ENCODE results near the gene RAPGEF2.
"Not testable (repeated sequence)": the region's sequence is repeated elsewhere in the genome, so short reads cannot be mapped to it uniquely, and the experiment has no call there.

Gene RAPGEF2

GRCh38 chr4:159283696-159284095 lies 180.8 kb downstream of the RAPGEF2 start:
- DNase-seq, result no peak

GRCh38 chr4:159284113-159284512 lies 181.2 kb downstream of the RAPGEF2 start:
- no peak for DNase-seq

GRCh38 chr4:159284733-159285132 lies 181.9 kb downstream of the RAPGEF2 start:
- DNase-seq, result no peak

GRCh38 chr4:159287767-159288166 lies 184.9 kb downstream of the RAPGEF2 start:
- no peak for DNase-seq

GRCh38 chr4:159289682-159290081 lies 186.8 kb downstream of the RAPGEF2 start:
- no peak for DNase-seq

GRCh38 chr4:159290321-159291030 lies 187.6 kb downstream of the RAPGEF2 start:
- DNase-seq, result no peak

- DNase-seq, result no peak
Measured at GRCh38 chr4:159291176-159291575, 188.3 kb downstream of the RAPGEF2 start.

GRCh38 chr4:159292137-159292896 lies 189.4 kb downstream of the RAPGEF2 start:
- no peak for DNase-seq

- DNase-seq, result no peak
Measured at GRCh38 chr4:159293811-159294515, 191.1 kb downstream of the RAPGEF2 start.

- DNase-seq, result no peak
Measured at GRCh38 chr4:159296061-159296460, 193.2 kb downstream of the RAPGEF2 start.

- no peak for DNase-seq
Measured at GRCh38 chr4:159297091-159297490, 194.2 kb downstream of the RAPGEF2 start.

- DNase-seq, result no peak
Measured at GRCh38 chr4:159298502-159298901, 195.6 kb downstream of the RAPGEF2 start.

- DNase-seq, result no peak
Measured at GRCh38 chr4:159303435-159303834, 200.6 kb downstream of the RAPGEF2 start.

- no peak for DNase-seq
Measured at GRCh38 chr4:159305129-159305528, 202.2 kb downstream of the RAPGEF2 start.

GRCh38 chr4:159307929-159308328 lies 205.1 kb downstream of the RAPGEF2 start:
- DNase-seq, result no peak

GRCh38 chr4:159308566-159309340 lies 205.9 kb downstream of the RAPGEF2 start:
- DNase-seq, result no peak

GRCh38 chr4:159312236-159312635 lies 209.4 kb downstream of the RAPGEF2 start:
- no peak for DNase-seq

GRCh38 chr4:159315879-159316278 lies 213.0 kb downstream of the RAPGEF2 start:
- not testable (repeated sequence) for DNase-seq

GRCh38 chr4:159317203-159317602 lies 214.3 kb downstream of the RAPGEF2 start:
- no peak for DNase-seq

GRCh38 chr4:159319027-159319426 lies 216.1 kb downstream of the RAPGEF2 start:
- no peak for DNase-seq

GRCh38 chr4:159326480-159326879 lies 223.6 kb downstream of the RAPGEF2 start:
- DNase-seq, result no peak

GRCh38 chr4:159328766-159329165 lies 225.9 kb downstream of the RAPGEF2 start:
- no peak for DNase-seq

GRCh38 chr4:159334461-159334860 lies 231.6 kb downstream of the RAPGEF2 start:
- no peak for DNase-seq
